Trophoblast cell (in vitro differentiated cells and primary cell): ENCODE results near the gene DYSF.

ENCODE experiments used
- DNase-seq, 2 donors: peaks; one replicate each; pipeline ENCODE4 v3.0.0-alpha.2; 2016
- H2AFZ ChIP-seq: 2 replicates; pipeline ENCODE4 v1.6.1; 2013; ENCODE audit warnings: low read length, moderate library complexity, mild to moderate bottlenecking; ENCODE audit not compliant: insufficient read depth, poor library complexity
- H2AK5ac ChIP-seq: 2 replicates; pipeline ENCODE4 v1.6.1; 2013; ENCODE audit warnings: mild to moderate bottlenecking, low read length
- H2BK120ac ChIP-seq: 2 replicates; pipeline ENCODE4 v1.6.1; 2013; ENCODE audit warnings: low read length, mild to moderate bottlenecking, moderate library complexity; ENCODE audit not compliant: insufficient read depth, poor library complexity
- H2BK12ac ChIP-seq: 2 replicates; pipeline ENCODE4 v1.6.1; 2013; ENCODE audit warnings: mild to moderate bottlenecking, low read length, moderate library complexity
- H2BK5ac ChIP-seq: 2 replicates; pipeline ENCODE4 v1.6.1; 2013; ENCODE audit warnings: low read length, low read depth, moderate library complexity, mild to moderate bottlenecking; ENCODE audit not compliant: poor library complexity
- H3K14ac ChIP-seq: 2 replicates; pipeline ENCODE4 v1.6.1; 2013; ENCODE audit warnings: mild to moderate bottlenecking, low read length
- H3K18ac ChIP-seq: 2 replicates; pipeline ENCODE4 v1.6.1; 2013; ENCODE audit warnings: mild to moderate bottlenecking, low read length
- H3K23ac ChIP-seq: 2 replicates; pipeline ENCODE4 v1.6.1; 2013; ENCODE audit warnings: low read length
- H3K27ac ChIP-seq: 2 replicates; pipeline ENCODE4 v1.5.1; 2013; ENCODE audit warnings: low read depth, mild to moderate bottlenecking, inconsistent platforms, low read length, moderate library complexity
- H3K27me3 ChIP-seq: 2 replicates; pipeline ENCODE4 v1.6.1; 2013; ENCODE audit warnings: inconsistent platforms, mild to moderate bottlenecking, low read length, moderate library complexity; ENCODE audit not compliant: insufficient read depth
- H3K36me3 ChIP-seq, 2 experiments: 1 replicate in 1 of 2; 2 replicates in 1 of 2; pipeline ENCODE4 v1.6.1; 2013; ENCODE audit warnings: low read length in 2 of 2, mild to moderate bottlenecking in 2 of 2, moderate library complexity in 1 of 2; ENCODE audit not compliant: insufficient read depth in 2 of 2, control insufficient read depth in 1 of 2
- H3K4ac ChIP-seq: 2 replicates; pipeline ENCODE4 v1.6.1; 2013; ENCODE audit warnings: low read depth, mild to moderate bottlenecking, low read length, moderate library complexity
- H3K4me1 ChIP-seq, 2 experiments: 1 replicate in 1 of 2; 2 replicates in 1 of 2; pipeline ENCODE4 v1.6.1; 2013; ENCODE audit warnings: low read length in 2 of 2, mild to moderate bottlenecking in 2 of 2, moderate library complexity in 1 of 2; ENCODE audit not compliant: insufficient read depth in 2 of 2, control insufficient read depth in 1 of 2
- H3K4me2 ChIP-seq: 2 replicates; pipeline ENCODE4 v1.6.1; 2013; ENCODE audit warnings: inconsistent platforms, mild to moderate bottlenecking, low read length, moderate library complexity
- H3K4me3 ChIP-seq: 2 replicates; pipeline ENCODE4 v1.5.1; 2013; ENCODE audit warnings: mild to moderate bottlenecking, low read depth, low read length, inconsistent platforms
- H3K79me1 ChIP-seq: one replicate; pipeline ENCODE4 v1.6.1; 2013; ENCODE audit warnings: low read length
- H3K79me2 ChIP-seq: 2 replicates; pipeline ENCODE4 v1.6.1; 2013; ENCODE audit warnings: low read length, mild to moderate bottlenecking; ENCODE audit not compliant: control insufficient read depth, insufficient read depth, poor library complexity
- H3K9ac ChIP-seq: 2 replicates; pipeline ENCODE4 v1.6.1; 2013; ENCODE audit warnings: mild to moderate bottlenecking, low read length
- H3K9me3 ChIP-seq: 2 replicates; pipeline ENCODE4 v1.6.1; 2013; ENCODE audit warnings: low read depth, mild to moderate bottlenecking, control low read depth, inconsistent platforms, low read length; ENCODE audit not compliant: insufficient read depth
- H4K12ac ChIP-seq: 2 replicates; pipeline ENCODE4 v1.6.1; 2013; ENCODE audit warnings: low read depth, mild to moderate bottlenecking, low read length, moderate library complexity
- H4K8ac ChIP-seq: 2 replicates; pipeline ENCODE4 v1.6.1; 2013; ENCODE audit warnings: low read depth, mild to moderate bottlenecking, low read length, moderate library complexity
- H4K91ac ChIP-seq: one replicate; pipeline ENCODE4 v1.6.1; 2013; ENCODE audit warnings: low read depth, mild to moderate bottlenecking, low read length, moderate library complexity
- WGBS: extraction: QIAGEN DNeasy Blood & Tissue Kit; methylation state at CpG from one replicate; pipeline ENCODE4 v1.1.7; 2013; ENCODE audit warnings: missing lambda C conversion rate; ENCODE audit not compliant: insufficient read length, insufficient coverage; ENCODE audit errors: extremely low coverage; 5-methylcytosine and 5-hydroxymethylcytosine counted together

Gene DYSF

GRCh38 chr2:71587509-71588073 is 134.2 kb downstream of the DYSF start:
- Histone ChIP-seq H3K18ac (no peak overlapping the region), H2BK12ac (no peak overlapping the region), H4K12ac (no peak overlapping the region), H3K4me1 (peaks cover 7 to 11% of the 10 kb centered on the region in 2 experiments), H2BK120ac (no peak overlapping the region), H2AK5ac (no peak overlapping the region), H3K4me2 (no peak overlapping the region), H3K9me3 (peaks cover 4% of the 10 kb centered on the region), H3K27me3 (no peaks in the 10 kb centered on the region), H3K14ac (no peak overlapping the region), H2AFZ (no peak overlapping the region), H2BK5ac (no peak overlapping the region), H3K23ac (no peak overlapping the region), H3K79me2 (no peaks in the 10 kb centered on the region), H3K36me3 (peaks cover 0 to 5% of the 10 kb centered on the region in 2 experiments), H3K27ac (no peak overlapping the region), H3K79me1 (no peaks in the 10 kb centered on the region), H4K8ac (no peak overlapping the region), H4K91ac (no peak overlapping the region), H3K9ac (no peak overlapping the region), H3K4ac (no peak overlapping the region), H3K4me3 (no peak overlapping the region)
- DNase-seq = no peak
- WGBS = no CpG with 5 or more reads among the region's 4 CpGs

GRCh38 chr2:71588497-71589170 is 135.3 kb downstream of the DYSF start:
- Histone ChIP-seq H3K4me1 (peaks cover 7 to 11% of the 10 kb centered on the region in 2 experiments), H3K4me2 (no peak overlapping the region)
- WGBS = no CpG with 5 or more reads among the region's 10 CpGs

GRCh38 chr2:71589763-71590162 is 136.4 kb downstream of the DYSF start:
- H3K9me3 ChIP-seq = peaks cover 4% of the 10 kb centered on the region
- H3K79me2 ChIP-seq = no peaks in the 10 kb centered on the region
- H3K36me3 ChIP-seq = peaks cover 0 to 5% of the 10 kb centered on the region in 2 experiments
- no CpG with 5 or more reads among the region's 10 CpGs for WGBS
- peaks cover 7 to 11% of the 10 kb centered on the region in 2 experiments for H3K4me1 ChIP-seq
- H3K14ac ChIP-seq = no peak overlapping the region
- no peak overlapping the region for H3K18ac ChIP-seq
- no peak overlapping the region for H2AK5ac ChIP-seq
- H3K27ac ChIP-seq = no peak overlapping the region
- no peaks in the 10 kb centered on the region for H3K79me1 ChIP-seq
- peak overlapping the region; percentile 14 for H3K4me2 ChIP-seq
- no peak overlapping the region for H4K91ac ChIP-seq
- no peak for DNase-seq
- H2AFZ ChIP-seq = no peak overlapping the region
- H2BK12ac ChIP-seq = no peak overlapping the region
- no peak overlapping the region for H3K23ac ChIP-seq
- H2BK5ac ChIP-seq = no peak overlapping the region
- no peak overlapping the region for H4K12ac ChIP-seq
- no peak overlapping the region for H3K9ac ChIP-seq
- no peak overlapping the region for H2BK120ac ChIP-seq
- H3K27me3 ChIP-seq = no peaks in the 10 kb centered on the region
- no peak overlapping the region for H4K8ac ChIP-seq
- H3K4me3 ChIP-seq = no peak overlapping the region
- no peak overlapping the region for H3K4ac ChIP-seq

More at GRCh38 chr2:71588497-71589170, 135.3 kb downstream of the DYSF start:
- no peak overlapping the region for H4K12ac ChIP-seq
- H3K27me3 ChIP-seq = no peaks in the 10 kb centered on the region
- H3K79me1 ChIP-seq = no peaks in the 10 kb centered on the region
- H2BK5ac ChIP-seq = no peak overlapping the region
- H4K8ac ChIP-seq = no peak overlapping the region
- H2BK12ac ChIP-seq = no peak overlapping the region
- H2BK120ac ChIP-seq = no peak overlapping the region
- no peak overlapping the region for H3K9ac ChIP-seq
- no peak overlapping the region for H3K4me3 ChIP-seq
- H2AK5ac ChIP-seq = no peak overlapping the region
- H3K14ac ChIP-seq = no peak overlapping the region
- H3K79me2 ChIP-seq = no peaks in the 10 kb centered on the region
- no peak overlapping the region for H2AFZ ChIP-seq
- H3K27ac ChIP-seq = no peak overlapping the region
- no peak overlapping the region for H4K91ac ChIP-seq
- no peak overlapping the region for H3K18ac ChIP-seq
- H3K23ac ChIP-seq = no peak overlapping the region
- peaks cover 4% of the 10 kb centered on the region for H3K9me3 ChIP-seq
- no peak for DNase-seq
- H3K36me3 ChIP-seq = peaks cover 0 to 5% of the 10 kb centered on the region in 2 experiments
- no peak overlapping the region for H3K4ac ChIP-seq

- peaks cover 7 to 11% of the 10 kb centered on the region in 2 experiments for H3K4me1 ChIP-seq
- no peak for DNase-seq
- no peaks in the 10 kb centered on the region for H3K79me1 ChIP-seq
- H3K27me3 ChIP-seq = no peaks in the 10 kb centered on the region
- WGBS = no CpG with 5 or more reads among the region's 3 CpGs
- no peak overlapping the region for H3K9ac ChIP-seq
- no peak overlapping the region for H2BK12ac ChIP-seq
- H3K23ac ChIP-seq = no peak overlapping the region
- no peak overlapping the region for H4K8ac ChIP-seq
- no peaks in the 10 kb centered on the region for H3K79me2 ChIP-seq
- peaks cover 4% of the 10 kb centered on the region for H3K9me3 ChIP-seq
- H3K4ac ChIP-seq = no peak overlapping the region
- no peak overlapping the region for H3K18ac ChIP-seq
- no peak overlapping the region for H2BK5ac ChIP-seq
- H3K36me3 ChIP-seq = peaks cover 0 to 3% of the 10 kb centered on the region in 2 experiments
- peak overlapping the region; percentile 34 for H3K4me3 ChIP-seq
- H3K27ac ChIP-seq = no peak overlapping the region
- no peak overlapping the region for H3K14ac ChIP-seq
- no peak overlapping the region for H4K91ac ChIP-seq
- no peak overlapping the region for H3K4me2 ChIP-seq
- no peak overlapping the region for H2AK5ac ChIP-seq
- H2BK120ac ChIP-seq = no peak overlapping the region
- no peak overlapping the region for H2AFZ ChIP-seq
- H4K12ac ChIP-seq = no peak overlapping the region
Observed at GRCh38 chr2:71591044-71591443, 137.7 kb downstream of the DYSF start.
